GM18508 (cell line): ENCODE results near the gene CHAT.
"Not testable (repeated sequence)": the region's sequence is repeated elsewhere in the genome, so short reads cannot be mapped to it uniquely, and the experiment has no call there.

ENCODE experiments used
- ATAC-seq: cut with Tn5 transposase; IDR thresholded peaks from one replicate; pipeline ENCODE4 v1.9.1; 2021; ENCODE audit warnings: moderate number of reproducible peaks; ENCODE audit not compliant: insufficient read depth, unreplicated experiment

Gene CHAT

GRCh38 chr10:49678827-49679479 is 65.1 kb downstream of the CHAT start:
- ATAC-seq, result no peak

DNA sequence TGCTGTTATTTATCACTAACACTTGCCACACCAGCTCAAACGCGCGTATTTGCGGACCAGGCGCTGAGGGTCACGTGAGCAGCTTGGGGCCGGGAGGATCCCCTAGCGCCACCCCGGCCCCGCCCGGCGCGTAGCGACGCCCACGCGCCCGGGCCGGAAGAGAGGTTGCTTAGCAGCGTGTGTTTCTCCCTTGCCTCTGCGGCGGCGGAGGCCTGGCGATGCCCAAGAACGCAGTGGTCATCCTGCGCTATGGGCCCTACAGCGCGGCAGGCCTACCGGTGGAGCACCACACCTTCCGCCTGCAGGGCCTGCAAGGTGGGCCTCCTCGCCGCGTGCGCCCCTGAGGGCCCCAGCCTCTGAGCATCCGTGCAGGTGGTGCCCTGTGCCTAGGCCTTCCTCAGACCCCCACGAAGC is 65.7 kb downstream of the CHAT start, which contains the start of gene C10orf53:
Gene C10orf53 (plus strand): TSS at position 172 of the 414 bp plus-strand sequence. CDS start 47 bp downstream, at position 219.
- ATAC-seq, result no peak

GRCh38 chr10:49682449-49682848 is 68.6 kb downstream of the CHAT start:
- not testable (repeated sequence) for ATAC-seq

DNA sequence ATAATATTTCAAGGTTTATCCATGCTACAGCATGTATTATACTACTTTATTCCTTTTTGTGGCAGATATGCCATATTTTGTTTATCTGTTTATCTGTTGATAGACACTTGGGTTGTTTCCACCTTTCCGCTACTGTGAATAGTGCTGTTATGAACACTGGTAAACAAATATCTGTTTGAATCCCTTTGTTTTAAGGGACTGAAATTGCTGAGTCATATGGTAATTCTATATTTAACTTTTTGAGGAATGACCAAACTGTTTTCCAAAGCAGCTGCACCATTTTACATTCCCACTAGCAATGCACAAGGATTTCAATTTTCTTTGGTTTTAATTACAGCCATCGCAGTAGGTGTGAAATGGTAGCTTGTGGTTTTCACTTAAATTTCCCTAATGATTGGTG is 69.0 kb downstream of the CHAT start:
- no peak for ATAC-seq

DNA sequence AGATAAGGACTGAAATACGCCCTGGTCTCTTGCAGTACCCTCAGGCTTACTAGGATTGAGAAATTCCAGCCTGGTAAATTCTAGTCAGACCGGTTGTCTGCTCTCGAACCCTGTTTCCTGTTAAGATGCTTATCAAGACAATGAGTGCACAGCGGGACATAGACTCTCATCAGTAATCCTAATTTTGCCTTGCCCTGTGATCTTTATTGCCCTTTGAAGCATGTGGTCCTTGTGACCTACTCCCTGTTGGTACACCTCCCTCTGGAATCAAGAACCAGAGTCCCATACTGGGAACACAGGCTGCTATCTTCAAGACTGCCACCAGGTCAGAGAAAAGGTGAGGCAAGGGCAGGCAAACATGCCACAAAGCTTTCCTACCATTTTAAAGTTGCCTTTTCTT is 72.8 kb downstream of the CHAT start:
- no peak for ATAC-seq

DNA sequence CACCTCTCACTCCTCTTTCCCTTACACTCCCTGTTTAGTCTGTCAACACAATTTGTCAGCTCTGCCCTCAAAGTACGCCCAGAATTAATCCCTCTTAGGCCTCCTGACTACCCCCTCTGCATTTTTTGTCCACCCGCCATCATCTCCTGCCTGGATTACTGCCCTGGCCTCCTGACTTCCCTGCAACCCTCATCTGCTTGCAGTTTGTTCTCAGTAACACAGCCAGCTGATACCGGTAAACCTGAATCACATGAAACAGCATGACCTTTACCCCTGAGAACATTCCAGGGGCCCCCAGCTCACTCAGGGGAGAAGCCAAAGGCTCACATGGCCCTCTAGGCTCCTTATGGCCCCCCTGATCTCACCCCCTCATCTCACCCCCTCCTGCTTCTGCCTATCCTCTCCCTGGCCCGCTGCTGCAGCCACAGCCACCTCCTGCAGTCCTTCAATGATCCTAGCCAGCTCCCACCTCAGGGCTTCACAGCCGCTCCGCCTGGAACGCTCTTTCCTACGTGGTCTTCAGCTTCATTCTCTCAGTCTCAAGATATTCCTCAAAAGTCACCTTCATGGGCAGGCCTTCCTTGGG is 74.5 kb downstream of the CHAT start:
- ATAC-seq, result no peak

GRCh38 chr10:49688920-49689319 is 75.1 kb downstream of the CHAT start:
- no peak for ATAC-seq

GRCh38 chr10:49689882-49690510 is 76.2 kb downstream of the CHAT start:
- ATAC-seq, result no peak

DNA sequence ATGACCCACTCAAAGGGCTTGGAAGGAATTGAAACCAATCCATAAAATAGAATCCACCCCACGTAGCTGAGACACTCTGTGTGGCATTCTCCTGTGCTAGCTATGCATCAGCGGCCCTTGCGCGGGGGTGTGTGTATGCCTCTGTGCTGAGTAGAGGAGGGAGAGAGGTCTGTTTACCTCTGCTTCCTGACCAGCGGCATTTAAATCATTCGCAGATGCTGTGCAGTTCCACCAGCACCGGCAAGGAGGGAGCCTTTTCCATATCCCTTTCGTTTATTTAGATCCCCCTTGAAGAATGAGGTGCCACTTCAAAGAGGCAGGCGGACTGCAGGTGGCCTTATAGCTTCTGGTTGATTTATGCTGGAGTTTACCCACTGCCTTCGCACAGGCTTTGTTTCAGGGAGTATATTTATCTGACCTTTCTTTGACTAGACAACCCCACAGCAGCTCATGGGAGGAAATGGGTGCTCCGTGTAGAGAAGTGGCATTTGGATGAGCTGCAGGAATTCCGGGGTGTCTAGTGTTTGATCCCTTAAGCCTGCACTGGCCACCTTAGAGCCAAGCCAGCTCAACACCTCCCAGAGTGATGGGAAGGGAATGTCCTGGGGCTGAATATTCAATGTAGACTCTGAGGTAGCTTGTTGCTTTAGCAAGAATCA is 77.0 kb downstream of the CHAT start:
- ATAC-seq, result no peak

DNA sequence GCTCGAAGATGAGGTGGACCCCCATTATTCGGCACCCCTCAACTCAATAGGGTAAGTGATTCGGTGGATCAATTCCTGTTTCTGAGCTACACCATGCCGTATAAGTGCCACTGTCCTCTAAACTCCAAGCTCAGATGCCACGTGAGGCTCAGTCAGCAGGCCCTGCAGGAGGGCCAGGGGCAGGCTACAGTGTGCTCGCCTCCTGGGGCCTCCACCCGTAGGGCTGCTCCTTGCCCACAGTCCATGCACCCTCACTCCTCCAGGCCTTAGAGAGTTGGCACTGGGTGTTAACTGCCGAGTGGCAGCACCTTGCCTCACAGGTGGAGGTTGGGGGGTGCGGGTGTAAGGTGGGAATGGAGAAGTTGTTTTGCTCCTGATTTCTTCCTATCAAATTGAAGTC is 77.8 kb downstream of the CHAT start:
- no peak for ATAC-seq

GRCh38 chr10:49694466-49694865 is 80.6 kb downstream of the CHAT start:
- no peak for ATAC-seq

DNA sequence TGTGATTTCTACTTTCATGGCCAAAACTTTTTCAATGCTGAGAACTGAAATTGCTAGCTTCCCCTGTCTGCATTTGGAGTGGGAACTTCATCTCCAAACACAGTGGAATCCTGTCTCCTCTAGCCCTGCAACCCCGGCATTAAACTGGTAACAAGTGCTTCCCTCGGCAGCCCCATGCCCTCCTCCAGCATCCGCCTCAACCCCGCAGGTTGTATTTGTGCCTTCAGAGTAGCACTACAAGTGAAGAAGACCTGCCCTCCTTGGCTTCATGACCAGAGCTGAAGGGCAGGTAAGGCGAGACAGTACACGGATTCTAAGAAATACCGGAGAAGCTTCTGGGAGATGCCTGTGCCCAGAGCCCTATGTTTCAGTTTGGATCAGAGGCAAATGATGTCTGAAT is 82.5 kb downstream of the CHAT start:
- ATAC-seq, result no peak

DNA sequence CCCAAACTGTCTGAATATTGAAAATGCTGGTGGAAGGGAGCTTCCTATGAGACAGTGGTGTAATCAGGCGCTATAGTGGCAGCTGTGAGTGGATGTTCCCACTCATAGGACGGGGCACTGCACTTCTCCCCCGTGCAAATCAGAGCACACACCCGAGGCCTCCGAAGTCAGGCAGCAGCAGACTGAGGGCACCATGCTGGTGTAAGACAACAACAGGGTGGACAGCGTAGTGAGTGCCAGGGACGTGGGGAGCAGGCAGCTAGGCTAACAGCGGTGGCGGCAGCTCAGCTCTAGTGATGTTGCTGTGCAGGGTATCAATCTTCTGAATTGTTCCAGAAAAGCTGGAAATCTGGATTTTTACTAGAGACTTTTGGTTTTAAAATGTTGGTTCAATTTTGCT is 84.8 kb downstream of the CHAT start:
- no peak for ATAC-seq

DNA sequence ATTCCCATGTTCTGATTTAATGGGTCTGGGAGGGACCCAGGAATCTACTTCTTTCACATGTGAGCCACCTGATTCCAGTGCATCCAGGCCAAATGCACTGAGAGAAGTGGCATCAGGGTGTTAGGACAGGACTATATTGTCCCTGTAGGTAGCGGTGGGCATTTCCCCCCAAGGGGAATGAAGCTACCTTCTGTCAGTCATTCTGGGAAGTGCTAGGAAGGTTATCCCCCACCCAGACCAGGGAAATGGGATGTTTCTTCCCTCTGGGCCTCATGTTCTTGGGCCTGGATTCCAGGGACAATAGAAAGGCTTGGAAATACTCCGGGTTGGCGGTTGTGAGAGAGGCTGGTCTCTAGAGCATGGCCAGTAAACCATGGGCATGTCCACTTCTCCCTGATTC is 86.4 kb downstream of the CHAT start:
- ATAC-seq, result no peak

GRCh38 chr10:49700997-49701396 is 87.2 kb downstream of the CHAT start:
- no peak for ATAC-seq

GRCh38 chr10:49707585-49707984 is 93.7 kb downstream of the CHAT start:
- no peak for ATAC-seq

GRCh38 chr10:49709934-49710333 is 96.1 kb downstream of the CHAT start:
- no peak for ATAC-seq

DNA sequence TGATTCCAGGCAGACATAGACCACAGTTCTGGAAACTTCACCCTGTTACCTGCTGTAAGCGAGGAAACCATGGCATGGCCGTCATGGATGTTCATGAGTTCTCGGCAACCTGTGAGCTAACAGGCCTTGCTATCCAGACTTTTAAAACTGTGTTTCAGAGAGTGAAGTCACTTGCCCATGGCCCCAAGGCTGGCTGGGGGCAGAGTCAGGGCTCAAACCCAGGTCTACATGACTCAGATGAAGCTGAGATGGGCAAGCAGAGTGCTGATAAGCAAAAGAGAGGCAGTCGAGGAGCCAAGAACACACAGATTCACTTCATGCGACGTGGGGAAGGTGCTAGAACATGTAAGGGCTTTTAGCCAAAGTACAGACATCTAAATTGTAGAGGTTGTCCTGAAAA is 97.1 kb downstream of the CHAT start:
- no peak for ATAC-seq

DNA sequence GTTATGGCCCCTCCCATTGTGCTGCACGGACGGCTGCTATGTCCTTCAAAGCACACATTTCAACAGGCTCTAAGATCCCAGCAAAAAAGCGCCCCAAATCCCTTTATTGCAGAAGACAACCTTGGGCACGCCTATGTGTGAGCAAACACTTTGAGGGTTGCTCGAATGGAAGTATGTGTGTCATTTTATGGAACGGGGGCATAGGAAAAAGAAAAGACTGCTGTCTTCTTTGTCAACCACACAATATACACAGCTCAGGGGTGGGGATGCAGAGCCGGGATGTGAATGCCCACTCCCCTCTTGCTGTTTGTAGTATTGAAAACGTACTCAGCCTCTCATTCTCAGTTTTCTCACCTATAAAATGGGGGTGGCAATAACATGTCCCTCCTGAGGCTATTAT is 97.6 kb downstream of the CHAT start:
- ATAC-seq, result no peak

GRCh38 chr10:49713266-49713665 is 99.4 kb downstream of the CHAT start:
- no peak for ATAC-seq
